ENCODE data around the gene CDC7.

GRCh38 chr1:91507328-91507727 lies 6.7 kb downstream of the CDC7 start:
- TF ChIP-seq CTCF (IDR thresholded peaks at IDR 0.05; ENCODE audit: insufficient read depth, low read length, poor library complexity, severe bottlenecking) = no peak
- no peak for TF ChIP-seq EZH2phosphoT487 (conservative IDR thresholded peaks at IDR 0.05; ENCODE audit: low read length)

Measured in SU-DHL-6 (cell line).